ENCODE results near the gene A4GNT.

Gene A4GNT

DNA sequence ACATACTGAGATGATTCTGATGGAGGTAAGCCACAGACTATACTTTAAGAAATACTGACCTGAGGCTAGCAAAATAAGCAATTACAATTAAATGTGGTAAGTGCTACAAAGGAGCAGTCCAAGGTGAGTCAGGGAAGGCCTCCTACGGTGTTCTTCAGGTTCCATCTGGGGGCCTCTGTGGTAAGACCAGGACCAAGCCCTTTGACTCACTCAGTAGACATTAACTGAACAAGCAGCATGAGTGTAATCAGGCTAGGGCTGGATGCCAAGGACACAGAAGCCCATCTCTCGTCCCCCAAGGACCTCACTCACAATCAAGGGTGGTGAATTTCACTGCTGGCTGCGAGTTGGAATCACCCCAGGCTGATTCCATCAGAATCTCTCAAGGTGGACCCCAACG is 54.1 kb downstream of the A4GNT start:
- DNase-seq = no peak
